ENCODE results near the gene CD7. TPM values are rescaled to one million over a fixed set of nuclear protein-coding genes. Genes with fewer than 3 reads are reported as not detected.

The CD7 gene
- total and polyA plus RNA-seq, 10 donors: 14.8 to 60.1 (median 24.3) TPM

- TF ChIP-seq POLR2AphosphoS5 (IDR thresholded peaks at IDR 0.05) (no peak), CTCF (IDR thresholded peaks at IDR 0.05 in 8 of 11, conservative IDR thresholded peaks at IDR 0.05 in 3 of 11) (no peak), POLR2A (IDR thresholded peaks at IDR 0.05) (no peak)
- intact Hi-C loops (cut with DNase I; ENCODE audit: low total_unique reads): loop anchor here (5.0 to 10.0 kb wide), 2 partner anchors 85 to 118 kb away; no protein-coding TSS in a partner anchor
- Histone ChIP-seq H3K4me3 (no peak overlapping the region), H3K27me3 (replicated peaks in 1 of 7) (peaks cover 0 to 38% (median 0%) of the 10 kb centered on the region in 7 donors), H3K27ac (no peak overlapping the region), H3K4me1 (peaks cover 3 to 20% (median 13%) of the 10 kb centered on the region in 6 donors), H3K9me3 (no peaks in the 10 kb centered on the region), H3K36me3 (peaks cover 0 to 52% (median 0%) of the 10 kb centered on the region in 6 donors)
- WGBS, 5 donors: 84 to 90% (median 87%) methylated on average over 20 to 28 of the region's 28 CpGs
- DNase-seq: no peak
Measured at GRCh38 chr17:82322526-82323453, 5.4 kb upstream of the CD7 start.

DNA sequence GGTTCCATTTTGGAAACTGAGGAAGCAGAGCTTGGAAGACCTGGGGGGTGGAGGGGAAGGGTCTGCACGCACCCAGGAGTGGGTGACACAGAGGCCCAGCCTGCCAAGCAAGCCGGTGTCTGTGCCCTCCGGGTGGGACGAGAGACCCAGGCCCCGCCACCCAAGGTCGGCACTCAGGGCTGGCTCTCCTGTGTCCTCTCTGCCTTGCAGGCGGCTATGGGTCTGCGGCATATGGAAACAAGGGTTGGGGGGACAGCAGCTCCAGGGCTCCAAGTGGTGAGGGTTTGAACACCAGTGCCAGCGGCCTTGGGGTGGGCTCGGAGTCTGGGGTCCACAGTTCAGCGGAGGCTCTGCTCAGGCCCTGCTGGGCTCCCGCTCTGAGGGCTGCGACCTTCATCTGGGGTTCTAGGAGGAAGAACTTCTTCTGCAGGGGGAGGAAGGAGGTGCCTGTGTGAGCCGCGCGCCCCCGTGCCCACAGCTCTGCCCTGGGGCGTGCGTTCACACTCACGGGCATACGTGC, 4.6 kb upstream of the CD7 start:
- Histone ChIP-seq H3K4me1 (peaks cover 3 to 25% (median 13%) of the 10 kb centered on the region in 6 donors), H3K36me3 (peaks cover 0 to 51% (median 0%) of the 10 kb centered on the region in 6 donors), H3K27ac (no peak overlapping the region), H3K4me3 (peak overlapping the region in 1 of 8 donors; percentile 60), H3K9me3 (no peaks in the 10 kb centered on the region), H3K27me3 (replicated peaks in 1 of 7) (peaks cover 0 to 38% (median 0%) of the 10 kb centered on the region in 7 donors)
- TF ChIP-seq POLR2AphosphoS5 (IDR thresholded peaks at IDR 0.05): no peak
- no peak for TF ChIP-seq POLR2A (IDR thresholded peaks at IDR 0.05)
- TF ChIP-seq CTCF (IDR thresholded peaks at IDR 0.05 in 8 of 11, conservative IDR thresholded peaks at IDR 0.05 in 3 of 11): no peak
- peak; percentile 77 for DNase-seq
- 48 to 63% (median 61%) methylated on average over 9 to 21 of the region's 21 CpGs for WGBS, 5 donors
- intact Hi-C loops (cut with DNase I; ENCODE audit: low total_unique reads): loop anchor here (5.0 to 10.0 kb wide), 2 partner anchors 85 to 117 kb away; no protein-coding TSS in a partner anchor

GRCh38 chr17:82320956-82321927, 3.8 kb upstream of the CD7 start:
- peak; percentile 90 for DNase-seq
- H3K27ac ChIP-seq: peak overlapping the region in 3 of 8 donors; percentile 9 to 58 (median 49)
- H3K27me3 ChIP-seq (replicated peaks in 1 of 7): peaks cover 0 to 42% (median 0%) of the 10 kb centered on the region in 7 donors
- TF ChIP-seq POLR2A (IDR thresholded peaks at IDR 0.05) (no peak), POLR2AphosphoS5 (IDR thresholded peaks at IDR 0.05) (peak; percentile 46 to 68 (median 54)), CTCF (IDR thresholded peaks at IDR 0.05 in 8 of 11, conservative IDR thresholded peaks at IDR 0.05 in 3 of 11) (peak; percentile 66 to 98 (median 88))
- H3K4me1 ChIP-seq: peaks cover 3 to 32% (median 15%) of the 10 kb centered on the region in 6 donors
- H3K9me3 ChIP-seq: no peaks in the 10 kb centered on the region
- peak overlapping the region in 3 of 8 donors; percentile 16 to 60 (median 20) for H3K4me3 ChIP-seq
- peaks cover 0 to 43% (median 0%) of the 10 kb centered on the region in 6 donors for H3K36me3 ChIP-seq
- WGBS, 5 donors: 42 to 52% (median 45%) methylated on average over 52 to 65 of the region's 65 CpGs
- intact Hi-C loops (cut with DNase I; ENCODE audit: low total_unique reads): loop anchor here (5.0 to 10.0 kb wide), 2 partner anchors 84 to 116 kb away; no protein-coding TSS in a partner anchor

Data from spleen (tissue), 11 donors.